Stimulated activated CD8-positive, alpha-beta memory T cell treated with anti-CD3 and anti-CD28 coated beads, Interleukin-15, amount 100 ng/mL, for 24 hours (primary cell): ENCODE measurements around the gene HHAT.

ENCODE experiments used
- DNase-seq: peaks from one replicate; pipeline ENCODE4 v3.0.0-alpha.2; 2020; ENCODE audit warnings: low read depth

HHAT gene

GRCh38 chr1:210359255-210359654 is 30.6 kb downstream of the HHAT start:
- no peak for DNase-seq

GRCh38 chr1:210360852-210361477 is 32.3 kb downstream of the HHAT start:
- DNase-seq = no peak

GRCh38 chr1:210361665-210362064 is 33.0 kb downstream of the HHAT start:
- no peak for DNase-seq

GRCh38 chr1:210362526-210362925 is 33.8 kb downstream of the HHAT start:
- DNase-seq = no peak

GRCh38 chr1:210363119-210363518 is 34.4 kb downstream of the HHAT start:
- no peak for DNase-seq

- DNase-seq = no peak
Measured at GRCh38 chr1:210364479-210364878, 35.8 kb downstream of the HHAT start.

GRCh38 chr1:210366767-210367166 is 38.1 kb downstream of the HHAT start:
- DNase-seq = no peak

- no peak for DNase-seq
Measured at GRCh38 chr1:210367566-210367965, 38.9 kb downstream of the HHAT start.

GRCh38 chr1:210369425-210369824 is 40.7 kb downstream of the HHAT start:
- DNase-seq = no peak

GRCh38 chr1:210371916-210372315 is 43.2 kb downstream of the HHAT start:
- no peak for DNase-seq

- DNase-seq = no peak
Measured at GRCh38 chr1:210372491-210372890, 43.8 kb downstream of the HHAT start.

- DNase-seq = no peak
Measured at GRCh38 chr1:210372931-210373627, 44.4 kb downstream of the HHAT start.

GRCh38 chr1:210373628-210373877 is 44.9 kb downstream of the HHAT start:
- DNase-seq = no peak

- peak; percentile 26 for DNase-seq
Measured at GRCh38 chr1:210373878-210374599, 45.3 kb downstream of the HHAT start.

GRCh38 chr1:210374600-210374953 is 45.9 kb downstream of the HHAT start:
- DNase-seq = no peak

GRCh38 chr1:210376836-210377372 is 48.2 kb downstream of the HHAT start:
- DNase-seq = no peak

GRCh38 chr1:210377731-210378333 is 49.1 kb downstream of the HHAT start:
- DNase-seq = no peak

- no peak for DNase-seq
Measured at GRCh38 chr1:210378736-210379135, 50.0 kb downstream of the HHAT start.

- DNase-seq = no peak
Measured at GRCh38 chr1:210381934-210382333, 53.2 kb downstream of the HHAT start.

- no peak for DNase-seq
Measured at GRCh38 chr1:210384625-210385024, 55.9 kb downstream of the HHAT start.

- DNase-seq = no peak
Measured at GRCh38 chr1:210385228-210385627, 56.5 kb downstream of the HHAT start.

- DNase-seq = no peak
Measured at GRCh38 chr1:210394281-210394821, 65.6 kb downstream of the HHAT start.

- no peak for DNase-seq
Measured at GRCh38 chr1:210396541-210396940, 67.8 kb downstream of the HHAT start.
